ENCODE results near the gene RSKR.
"Not testable (repeated sequence)": the region's sequence is repeated elsewhere in the genome, so short reads cannot be mapped to it uniquely, and the experiment has no call there.

Gene RSKR, protein sequence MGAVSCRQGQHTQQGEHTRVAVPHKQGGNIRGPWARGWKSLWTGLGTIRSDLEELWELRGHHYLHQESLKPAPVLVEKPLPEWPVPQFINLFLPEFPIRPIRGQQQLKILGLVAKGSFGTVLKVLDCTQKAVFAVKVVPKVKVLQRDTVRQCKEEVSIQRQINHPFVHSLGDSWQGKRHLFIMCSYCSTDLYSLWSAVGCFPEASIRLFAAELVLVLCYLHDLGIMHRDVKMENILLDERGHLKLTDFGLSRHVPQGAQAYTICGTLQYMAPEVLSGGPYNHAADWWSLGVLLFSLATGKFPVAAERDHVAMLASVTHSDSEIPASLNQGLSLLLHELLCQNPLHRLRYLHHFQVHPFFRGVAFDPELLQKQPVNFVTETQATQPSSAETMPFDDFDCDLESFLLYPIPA

DNA sequence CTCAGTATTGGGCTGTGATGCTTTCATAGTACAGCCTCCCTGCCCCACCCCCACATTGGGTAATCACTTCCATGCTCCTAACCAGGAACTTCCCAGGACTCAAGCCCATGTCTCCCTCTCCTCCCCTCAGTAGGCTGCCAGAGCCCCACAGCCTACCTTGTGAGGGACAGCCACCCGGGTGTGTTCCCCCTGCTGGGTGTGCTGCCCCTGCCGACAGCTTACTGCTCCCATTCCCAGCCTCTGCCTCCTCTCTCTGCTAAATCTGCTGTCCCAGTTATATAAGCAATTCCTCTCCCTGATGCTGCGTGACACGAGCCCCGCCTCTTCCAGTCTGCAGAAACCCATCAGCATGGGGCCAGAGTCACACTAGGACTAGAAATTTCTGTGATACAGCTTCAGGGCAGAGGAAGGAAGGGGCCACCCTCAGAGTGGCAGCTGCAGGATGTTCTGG is at the start of gene RSKR:
TSS of gene RSKR (minus strand) at position 255 of the 451 bp plus-strand sequence. CDS start at position 231, 24 bp downstream.
- no peak for DNase-seq (ENCODE audit: low read depth in 2 of 3, low spot score in 2 of 3)

DNA sequence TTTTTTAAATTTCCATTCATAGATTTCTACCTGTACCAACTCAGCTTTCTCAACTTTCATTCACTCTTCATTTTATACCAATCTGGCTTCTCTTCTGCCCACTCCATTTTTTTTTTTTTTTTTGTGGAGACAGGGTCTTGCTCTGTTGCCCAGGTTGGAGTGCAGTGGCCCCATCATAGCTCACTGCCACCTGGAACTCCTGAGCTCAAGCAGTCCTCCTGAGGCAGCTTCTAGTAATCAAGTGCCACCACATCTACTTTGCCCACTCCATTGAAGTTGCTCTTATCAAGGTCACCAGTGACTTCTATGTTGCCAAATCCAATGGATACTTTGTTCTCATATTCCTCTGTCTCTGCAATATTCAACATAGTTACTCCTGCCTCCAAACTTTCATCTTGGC is 49.7 kb upstream of the RSKR start:
- no peak for DNase-seq (ENCODE audit: low read depth in 2 of 3, low spot score in 2 of 3)

DNA sequence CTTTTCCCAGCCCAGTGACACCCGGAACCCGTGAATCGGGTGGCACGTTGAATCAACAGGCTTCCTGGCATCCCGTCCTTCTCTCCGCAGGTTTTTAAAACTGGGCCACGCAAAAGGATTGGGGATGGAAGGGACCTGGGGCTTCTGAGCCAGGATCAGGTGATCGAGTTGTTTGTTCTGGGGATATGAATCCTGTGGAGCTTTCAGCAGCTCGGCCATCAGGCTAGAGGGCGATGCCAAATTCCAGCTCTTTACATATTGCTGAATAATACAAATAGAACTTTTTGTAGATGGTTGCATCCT is 48.5 kb upstream of the RSKR start:
- no peak for DNase-seq (ENCODE audit: low read depth in 2 of 3, low spot score in 2 of 3)

DNA sequence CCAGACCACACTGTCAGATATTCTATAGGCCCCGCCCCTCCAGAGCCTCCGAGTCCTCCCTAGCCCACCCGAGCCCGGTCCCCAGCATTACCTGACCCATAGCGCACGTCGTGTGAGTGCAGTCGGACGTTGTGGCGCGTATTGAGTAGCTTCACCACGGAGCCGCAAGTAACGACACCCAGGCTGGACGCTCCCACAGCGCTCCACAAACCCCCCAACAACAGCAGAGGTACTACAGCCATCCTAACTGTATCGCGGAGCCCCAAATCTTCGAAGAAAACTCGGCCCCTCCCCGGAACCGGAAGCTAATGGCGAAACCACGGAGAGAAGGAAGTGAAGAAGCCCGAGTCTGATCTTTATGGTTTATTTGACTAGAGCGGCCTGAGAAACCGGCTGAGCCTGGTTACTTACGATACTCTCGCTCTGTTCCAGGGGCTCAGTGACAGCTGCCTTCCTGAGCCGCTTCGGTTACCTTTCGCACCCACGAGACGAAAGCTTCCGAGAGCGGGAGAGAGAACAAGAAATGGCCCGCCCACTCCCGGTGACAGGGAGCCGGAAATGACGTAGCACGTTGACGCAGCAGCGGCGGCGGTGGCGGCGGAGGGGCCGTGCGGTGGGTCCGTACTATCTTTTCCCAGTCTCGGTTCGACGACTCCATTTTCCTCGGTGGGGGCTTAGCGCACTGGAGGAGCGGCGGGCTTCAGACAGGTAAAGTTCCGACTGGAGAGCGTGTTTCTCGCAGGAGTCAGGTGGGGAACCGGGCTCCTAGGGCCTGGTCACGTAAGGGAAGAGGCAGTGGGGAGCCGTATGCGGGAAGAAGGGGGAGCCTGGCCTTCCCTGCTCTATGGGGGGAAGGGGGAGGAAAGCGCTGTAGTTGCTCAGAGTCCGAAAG is 47.9 kb upstream of the RSKR start, which contains the start of the genes SDF2 and SUPT6H:
TSS of gene SDF2 (minus strand) at position 272 of the 892 bp plus-strand sequence. CDS start at position 242, 30 bp downstream.
TSS of gene SUPT6H (plus strand) at position 571 of the 892 bp plus-strand sequence. CDS start 11,197 bp downstream, outside the sequence.
- DNase-seq (ENCODE audit: low read depth in 2 of 3, low spot score in 2 of 3), result peak; percentile 81 to 99 (median 95)

DNA sequence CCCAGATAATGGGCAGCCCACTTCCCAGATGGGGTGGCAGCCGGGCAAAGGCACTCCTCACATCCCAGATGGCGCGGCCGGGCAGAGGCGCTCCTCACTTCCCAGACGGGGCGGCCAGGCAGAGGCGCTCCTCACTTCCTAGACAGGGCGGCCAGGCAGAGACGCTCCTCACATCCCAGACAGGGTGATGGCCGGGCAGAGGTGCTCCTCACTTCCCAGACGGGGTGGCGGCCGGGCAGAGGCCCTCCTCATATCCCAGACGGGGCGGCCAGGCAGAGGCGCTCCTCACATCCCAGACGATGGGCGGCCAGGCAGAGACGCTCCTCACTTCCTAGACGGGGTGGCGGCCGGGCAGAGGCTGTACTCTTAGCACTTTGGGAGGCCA is 45.5 kb upstream of the RSKR start:
- DNase-seq (ENCODE audit: low read depth in 2 of 3, low spot score in 2 of 3), result not testable (repeated sequence)

DNA sequence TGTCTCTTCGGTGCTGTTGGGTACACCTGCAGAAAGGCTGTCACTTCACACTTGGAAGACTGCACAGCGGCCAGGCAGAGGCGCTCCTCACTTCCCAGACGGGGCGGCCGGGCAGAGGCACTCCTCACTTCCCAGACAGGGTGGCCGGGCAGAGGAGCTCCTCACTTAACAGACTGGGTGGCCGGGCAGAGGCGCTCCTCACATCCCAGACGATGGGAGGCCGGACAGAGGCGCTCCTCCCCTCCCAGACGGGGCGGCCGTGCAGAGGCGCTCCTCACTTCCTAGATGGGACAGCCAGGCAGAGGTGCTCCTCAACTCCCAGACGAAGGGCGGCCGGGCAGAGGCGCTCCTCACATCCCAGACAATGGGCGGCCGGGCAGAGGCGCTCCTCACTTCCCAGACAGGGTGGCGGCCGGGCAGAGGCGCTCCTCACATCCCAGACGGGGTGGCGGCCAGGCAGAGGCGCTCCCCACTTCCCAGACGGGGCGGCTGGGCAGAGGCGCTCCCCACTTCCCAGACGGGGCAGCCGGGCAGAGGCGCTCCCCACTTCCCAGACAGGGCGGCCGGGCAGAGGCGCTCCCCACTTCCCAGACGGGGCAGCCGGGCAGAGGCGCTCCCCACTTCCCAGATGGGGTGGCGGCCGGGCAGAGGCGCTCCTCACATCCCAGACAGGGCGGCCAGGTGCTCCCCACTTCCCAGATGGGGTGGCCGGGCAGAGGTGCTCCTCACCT is 44.9 kb upstream of the RSKR start:
- DNase-seq (ENCODE audit: low read depth in 2 of 3, low spot score in 2 of 3), result not testable (repeated sequence)

DNA sequence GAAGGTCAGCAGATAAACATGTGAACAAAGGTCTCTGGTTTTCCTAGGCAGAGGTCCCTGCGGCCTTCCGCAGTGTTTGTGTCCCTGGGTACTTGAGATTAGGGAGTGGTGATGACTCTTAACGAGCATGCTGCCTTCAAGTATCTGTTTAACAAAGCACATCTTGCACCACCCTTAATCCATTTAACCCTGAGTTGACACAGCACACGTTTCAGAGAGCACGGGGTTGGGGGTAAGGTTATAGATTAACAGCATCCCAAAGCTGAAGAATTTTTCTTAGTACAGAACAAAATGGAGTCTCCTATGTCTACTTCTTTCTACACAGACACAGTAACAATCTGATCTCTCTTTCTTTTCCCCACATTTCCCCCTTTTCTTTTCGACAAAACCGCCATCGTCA is 44.4 kb upstream of the RSKR start:
- not testable (repeated sequence) for DNase-seq (ENCODE audit: low read depth in 2 of 3, low spot score in 2 of 3)

DNA sequence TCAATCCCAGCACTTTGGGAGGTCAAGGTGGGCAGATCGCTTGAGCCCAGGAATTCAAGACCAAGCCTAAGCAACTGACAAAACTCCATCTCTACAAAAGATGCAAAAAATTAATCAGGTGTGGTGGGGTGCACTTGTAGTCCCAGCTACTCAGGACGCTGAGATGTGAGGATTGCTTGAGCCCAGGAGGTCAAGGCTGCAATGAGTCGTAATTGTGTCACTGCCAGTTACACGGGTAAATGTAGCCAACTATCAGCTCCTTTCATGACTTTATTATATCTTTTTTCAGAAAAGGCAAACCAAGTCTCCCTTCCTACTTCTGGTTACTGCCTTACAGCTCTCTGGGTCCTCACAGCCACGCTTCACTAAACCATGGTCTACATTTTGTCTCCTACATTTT is 43.8 kb upstream of the RSKR start:
- DNase-seq (ENCODE audit: low read depth in 2 of 3, low spot score in 2 of 3), result no peak

DNA sequence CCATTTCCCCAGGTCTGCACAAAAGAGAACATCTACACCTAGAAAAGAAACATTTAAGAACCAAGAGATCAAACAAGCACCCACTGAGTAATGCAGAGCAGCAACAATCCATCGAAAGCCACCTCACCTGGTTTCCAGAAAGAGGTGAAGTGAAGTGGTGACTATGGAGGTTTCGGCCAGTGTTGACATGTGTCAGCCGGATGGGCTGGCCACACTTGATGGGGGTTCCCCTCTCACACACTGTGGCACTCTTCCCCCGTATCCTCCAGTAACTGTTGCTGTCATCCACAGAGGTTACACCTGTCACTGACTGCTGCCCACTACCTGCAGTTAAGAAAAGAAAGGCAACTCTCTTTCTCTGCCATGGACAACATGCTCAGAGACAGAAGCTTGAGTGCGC is 41.2 kb upstream of the RSKR start:
- DNase-seq (ENCODE audit: low read depth in 2 of 3, low spot score in 2 of 3), result no peak

DNA sequence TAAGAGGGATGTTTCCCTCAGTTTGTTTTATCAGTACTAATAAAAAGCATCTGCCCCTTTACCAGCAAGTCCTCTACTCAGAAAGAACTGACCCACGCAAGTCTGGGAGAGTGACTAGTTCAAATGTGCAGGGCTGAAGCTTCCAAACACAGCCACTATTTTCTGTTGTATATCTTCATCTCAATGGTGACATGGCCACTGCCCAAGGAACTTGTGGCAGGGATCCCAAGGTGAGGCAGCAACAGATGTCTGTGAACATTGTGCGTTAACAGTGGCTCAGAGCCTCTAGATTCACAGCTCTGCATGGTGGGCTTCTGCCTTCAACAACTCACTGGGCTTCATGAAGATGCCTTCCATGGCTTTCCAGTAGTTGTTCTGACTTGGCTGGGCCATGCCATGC is 34.7 kb upstream of the RSKR start:
- DNase-seq (ENCODE audit: low read depth in 2 of 3, low spot score in 2 of 3), result no peak

DNA sequence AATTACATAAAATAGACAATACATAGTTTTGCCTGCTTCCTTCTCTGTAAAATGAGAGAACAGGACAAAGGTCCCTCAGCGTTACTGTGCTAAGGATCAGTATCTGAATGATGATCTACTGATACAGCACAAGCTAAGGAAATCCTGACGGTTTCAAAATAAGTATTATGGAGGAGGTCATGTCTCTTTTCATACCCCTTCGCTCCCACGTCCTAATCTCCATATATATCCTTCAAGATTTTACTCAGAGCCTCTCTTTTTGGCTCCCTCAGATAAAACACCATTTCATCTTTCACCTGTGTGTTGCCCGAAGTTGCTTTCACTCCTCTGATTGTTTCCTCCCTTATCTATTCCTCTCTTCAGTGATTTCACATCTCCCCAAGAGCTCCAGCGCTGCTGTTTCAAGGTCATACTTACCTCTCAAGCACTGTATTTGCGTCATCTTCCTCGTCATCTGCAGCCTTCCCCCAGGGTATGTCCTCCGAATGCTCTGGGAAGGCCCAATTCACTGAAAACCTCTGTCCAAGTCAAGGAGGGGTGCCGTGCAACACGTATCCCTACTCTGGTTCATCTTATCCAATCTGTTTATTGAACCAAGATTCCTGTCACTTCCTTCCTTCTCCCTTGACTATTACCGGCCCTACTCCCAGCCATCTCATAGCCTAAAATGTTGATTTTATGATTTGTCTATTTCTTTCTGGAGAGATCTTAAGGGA is 32.2 kb upstream of the RSKR start:
- DNase-seq (ENCODE audit: low read depth in 2 of 3, low spot score in 2 of 3), result no peak

DNA sequence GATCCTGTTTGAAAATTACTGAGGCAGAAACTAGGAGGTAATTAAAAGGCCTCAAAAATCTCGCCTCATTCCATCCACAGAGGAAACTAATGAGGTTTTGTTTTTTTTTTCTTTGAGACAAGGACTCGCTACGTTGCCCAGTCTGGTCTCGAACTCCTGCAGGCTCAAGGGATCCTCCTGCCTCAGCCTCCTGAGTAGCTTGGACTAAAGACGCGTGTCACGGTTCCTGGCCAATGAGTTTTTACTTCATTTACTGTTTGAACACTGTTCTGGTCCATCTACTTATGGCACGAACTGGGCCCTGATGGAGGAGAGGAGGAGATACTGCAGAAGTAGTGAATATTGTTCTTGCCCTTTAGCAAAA is 31.6 kb upstream of the RSKR start:
- DNase-seq (ENCODE audit: low read depth in 2 of 3, low spot score in 2 of 3), result no peak

DNA sequence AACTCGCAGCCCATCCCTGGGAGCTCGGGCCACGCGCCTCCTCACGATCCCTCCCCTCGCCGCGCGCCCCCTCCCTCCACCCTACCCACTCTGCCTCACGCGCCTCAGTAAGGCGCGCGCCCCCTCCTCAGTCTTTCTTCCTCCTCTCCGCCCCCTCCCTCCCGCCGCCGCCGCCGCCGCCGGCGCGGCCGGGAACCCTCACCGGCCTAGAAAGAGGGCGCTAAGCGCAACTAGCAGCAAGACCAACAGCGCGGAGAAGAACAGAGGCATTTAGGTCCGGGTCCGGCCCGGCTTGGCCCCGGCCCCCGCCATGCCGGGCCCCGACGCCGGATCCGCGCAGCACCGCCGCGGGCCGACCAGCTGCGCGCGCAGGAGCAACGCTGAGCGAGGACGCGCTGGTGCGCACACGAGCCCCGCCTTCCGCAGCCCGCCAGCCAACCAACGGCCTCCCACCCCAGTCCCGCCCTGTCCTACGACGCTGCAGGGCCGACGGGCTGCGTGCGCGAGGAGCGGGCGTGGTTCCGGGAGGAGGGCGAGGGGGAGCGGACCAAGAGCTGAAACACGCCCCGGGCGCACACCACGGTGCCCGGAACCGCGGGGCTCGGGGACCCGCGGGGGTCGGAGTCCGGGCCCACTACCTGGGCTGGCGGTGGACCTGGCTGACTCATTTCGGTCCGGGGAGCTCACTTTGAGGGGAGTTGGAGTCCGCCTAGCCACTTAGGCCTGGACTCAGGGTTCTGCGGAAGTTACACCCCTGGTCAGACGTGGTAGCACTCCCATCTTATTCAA is 31.0 kb upstream of the RSKR start, which contains the start of gene BLTP2:
TSS of gene BLTP2 (minus strand) at position 372 of the 789 bp plus-strand sequence. CDS start at position 270, 102 bp downstream.
- peak; percentile 86 to 95 (median 92) for DNase-seq (ENCODE audit: low read depth in 2 of 3, low spot score in 2 of 3)

DNA sequence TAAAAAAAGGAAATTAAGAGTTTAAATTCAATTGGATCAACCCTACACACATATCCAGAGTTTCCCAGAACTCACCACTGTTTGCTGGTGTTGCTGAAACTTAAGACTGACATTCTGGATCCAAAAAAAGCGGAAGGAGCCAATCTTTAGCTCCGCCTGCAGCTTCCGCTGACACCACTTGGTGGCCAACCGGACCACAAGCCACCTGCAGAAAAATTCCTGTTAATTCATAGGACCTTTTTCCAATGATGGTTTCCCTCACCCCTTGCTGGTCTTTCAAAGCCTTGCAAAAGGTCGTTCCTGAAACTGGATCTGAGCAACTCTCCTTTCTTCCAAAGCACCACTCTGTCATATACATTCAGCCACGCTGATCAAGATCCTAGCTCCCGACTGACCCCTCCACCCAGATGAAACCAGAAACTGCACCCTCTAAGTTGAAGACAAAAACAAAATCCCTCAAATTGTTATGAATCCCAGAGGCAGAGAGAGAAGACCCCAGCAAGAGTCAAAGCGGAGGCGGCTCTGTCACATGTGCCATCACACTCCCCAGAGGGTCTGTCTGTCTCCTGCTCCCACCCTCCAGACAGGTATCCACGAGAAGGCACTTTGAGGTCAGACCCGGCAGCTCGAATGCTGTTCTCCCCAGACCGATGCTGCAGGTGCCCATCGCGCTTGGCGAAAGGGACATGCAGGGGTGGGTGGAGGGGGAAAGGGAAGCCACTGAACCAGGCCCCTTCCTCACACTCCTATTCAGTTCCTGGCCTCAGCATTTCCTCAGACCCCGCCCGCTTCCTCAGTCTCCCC is 30.2 kb upstream of the RSKR start:
- peak in 2 of 3 experiments; percentile 11 to 20 for DNase-seq (ENCODE audit: low read depth in 2 of 3, low spot score in 2 of 3)

DNA sequence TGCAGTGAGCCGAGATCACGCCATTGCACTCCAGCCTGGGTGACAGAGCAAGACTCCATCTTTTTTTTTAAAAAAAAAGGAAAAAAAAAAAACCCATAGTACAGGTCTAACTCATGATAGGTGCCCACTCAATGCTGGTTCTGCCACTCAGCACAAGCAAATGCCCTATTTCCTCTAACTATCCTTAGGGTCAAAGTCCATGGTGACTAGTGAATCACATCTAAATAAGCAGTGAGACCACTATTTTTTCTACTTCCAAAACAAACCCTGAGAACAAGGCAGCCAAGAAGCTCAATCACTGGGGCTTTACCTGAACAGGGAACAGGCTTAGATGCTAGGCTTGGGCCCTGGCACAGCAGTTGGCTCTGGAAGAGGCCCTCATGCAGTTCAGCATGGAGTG is 27.6 kb upstream of the RSKR start:
- DNase-seq (ENCODE audit: low read depth in 2 of 3, low spot score in 2 of 3), result no peak

DNA sequence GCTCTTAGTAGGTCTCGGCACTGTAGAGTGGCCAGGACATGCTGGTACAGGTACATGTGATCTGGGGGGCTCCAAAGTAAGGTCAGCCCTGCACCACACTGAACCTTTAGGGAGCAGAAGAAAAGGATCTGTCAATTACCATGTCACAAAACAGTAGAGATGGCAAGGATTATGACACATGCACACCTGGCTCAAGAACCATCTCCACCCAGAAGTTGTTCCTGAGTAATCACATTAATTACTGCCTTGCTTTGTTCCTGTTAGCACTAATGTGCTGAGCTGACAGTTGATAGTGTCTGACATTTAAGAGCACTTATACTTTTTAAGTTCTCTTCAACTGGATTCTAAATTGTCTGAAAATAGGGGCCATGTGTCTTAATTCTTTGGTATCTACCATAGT is 21.5 kb upstream of the RSKR start:
- no peak for DNase-seq (ENCODE audit: low read depth in 2 of 3, low spot score in 2 of 3)

DNA sequence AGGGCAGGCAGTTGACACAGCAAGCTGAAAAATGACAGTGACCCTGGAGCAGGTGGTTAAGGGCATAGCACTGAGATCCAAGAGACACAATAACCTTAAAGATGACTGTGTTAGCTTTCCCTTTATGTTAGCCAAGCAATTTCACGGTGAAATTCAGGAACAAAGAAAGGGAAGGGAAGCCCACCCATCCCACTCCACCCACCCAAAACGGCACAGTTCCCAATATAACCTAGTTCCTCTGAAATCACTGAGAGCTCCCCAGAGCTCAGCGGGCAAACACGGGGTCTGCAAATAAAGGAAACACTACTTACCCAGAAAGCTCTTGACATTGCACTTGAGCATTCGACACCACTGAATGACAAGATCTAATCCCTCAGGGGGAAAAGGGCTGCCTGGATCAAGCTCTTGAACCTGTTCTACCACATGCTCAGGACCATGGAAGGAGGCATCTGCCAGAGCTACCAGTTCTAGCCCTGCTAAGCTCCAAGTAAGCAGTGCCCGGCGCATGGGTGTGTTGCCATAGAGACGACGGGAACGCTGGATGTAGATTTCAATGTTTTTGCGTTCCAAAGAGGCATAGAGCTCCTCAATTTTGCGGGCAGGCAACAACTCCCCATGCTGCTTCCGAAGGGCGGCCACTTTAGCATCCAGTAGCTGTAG is 20.4 kb upstream of the RSKR start:
- DNase-seq (ENCODE audit: low read depth in 2 of 3, low spot score in 2 of 3), result no peak

DNA sequence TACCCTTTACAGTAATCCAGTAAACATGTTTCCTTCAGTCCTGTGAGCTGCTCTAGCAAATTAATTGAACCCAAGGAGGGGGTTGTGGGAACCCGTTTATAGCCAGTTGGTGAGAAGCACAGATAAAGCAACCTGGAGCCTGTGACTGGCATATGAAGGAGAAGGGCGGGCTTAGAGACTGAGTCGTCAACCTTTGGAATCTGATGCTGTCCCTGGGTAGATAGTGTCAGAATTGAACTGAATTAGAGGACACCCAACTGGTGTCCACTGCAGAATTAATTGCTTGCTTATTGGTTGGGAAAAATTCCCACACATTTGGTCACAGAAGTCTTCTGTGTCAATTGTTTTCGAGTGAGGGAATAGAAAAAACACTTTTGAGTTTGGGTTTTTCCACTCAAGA is 12.8 kb upstream of the RSKR start:
- no peak for DNase-seq (ENCODE audit: low read depth in 2 of 3, low spot score in 2 of 3)
